Ishikawa (cell line): ENCODE measurements around the gene STXBP5.

Source experiments
- CEBPB ChIP-seq: IDR thresholded peaks from 2 replicates; pipeline ENCODE4 v1.6.1; 2012
- CREB1 ChIP-seq: IDR thresholded peaks from 2 replicates; pipeline ENCODE4 v1.6.1; 2012; ENCODE audit warnings: low read depth
- EGR1 ChIP-seq: IDR thresholded peaks from 2 replicates; pipeline ENCODE4 v1.6.1; 2012
- EP300 ChIP-seq: IDR thresholded peaks from 2 replicates; pipeline ENCODE4 v1.6.1; 2012; ENCODE audit warnings: borderline replicate concordance
- FOXM1 ChIP-seq: IDR thresholded peaks from 2 replicates; pipeline ENCODE4 v1.6.1; 2012; ENCODE audit warnings: low read depth, borderline replicate concordance
- NFIC ChIP-seq: IDR thresholded peaks from 2 replicates; pipeline ENCODE4 v1.6.1; 2012
- RAD21 ChIP-seq: IDR thresholded peaks from 2 replicates; pipeline ENCODE4 v1.6.1; 2012; ENCODE audit warnings: low read depth
- TAF1 ChIP-seq: IDR thresholded peaks from 2 replicates; pipeline ENCODE4 v1.6.1; 2012; ENCODE audit warnings: low read depth, mild to moderate bottlenecking
- TEAD4 ChIP-seq: IDR thresholded peaks from 2 replicates; pipeline ENCODE4 v1.6.1; 2012
- YY1 ChIP-seq: IDR thresholded peaks from 2 replicates; pipeline ENCODE4 v1.6.1; 2012; ENCODE audit warnings: low read depth
- TF ChIP-seq, protein P1 (sequence below): IDR thresholded peaks from 2 replicates; pipeline ENCODE4 v1.6.1; 2012
- TF ChIP-seq, protein P2 (sequence below): IDR thresholded peaks from 2 replicates; pipeline ENCODE4 v1.6.1; 2012; ENCODE audit warnings: low read depth, mild to moderate bottlenecking
- TF ChIP-seq, protein P3 (sequence below): IDR thresholded peaks from 2 replicates; pipeline ENCODE4 v1.6.1; 2012

GRCh38 chr6:147267658-147268057, 63.4 kb downstream of the STXBP5 start:
- TF ChIP-seq FOXM1 (no peak), RAD21 (no peak), TAF1 (no peak), EP300 (no peak), CREB1 (no peak), CEBPB (no peak), EGR1 (no peak), YY1 (no peak), TEAD4 (no peak), NFIC (no peak)
- TF ChIP-seq, protein P1, sequence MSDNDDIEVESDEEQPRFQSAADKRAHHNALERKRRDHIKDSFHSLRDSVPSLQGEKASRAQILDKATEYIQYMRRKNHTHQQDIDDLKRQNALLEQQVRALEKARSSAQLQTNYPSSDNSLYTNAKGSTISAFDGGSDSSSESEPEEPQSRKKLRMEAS = no peak
- TF ChIP-seq, protein P2, sequence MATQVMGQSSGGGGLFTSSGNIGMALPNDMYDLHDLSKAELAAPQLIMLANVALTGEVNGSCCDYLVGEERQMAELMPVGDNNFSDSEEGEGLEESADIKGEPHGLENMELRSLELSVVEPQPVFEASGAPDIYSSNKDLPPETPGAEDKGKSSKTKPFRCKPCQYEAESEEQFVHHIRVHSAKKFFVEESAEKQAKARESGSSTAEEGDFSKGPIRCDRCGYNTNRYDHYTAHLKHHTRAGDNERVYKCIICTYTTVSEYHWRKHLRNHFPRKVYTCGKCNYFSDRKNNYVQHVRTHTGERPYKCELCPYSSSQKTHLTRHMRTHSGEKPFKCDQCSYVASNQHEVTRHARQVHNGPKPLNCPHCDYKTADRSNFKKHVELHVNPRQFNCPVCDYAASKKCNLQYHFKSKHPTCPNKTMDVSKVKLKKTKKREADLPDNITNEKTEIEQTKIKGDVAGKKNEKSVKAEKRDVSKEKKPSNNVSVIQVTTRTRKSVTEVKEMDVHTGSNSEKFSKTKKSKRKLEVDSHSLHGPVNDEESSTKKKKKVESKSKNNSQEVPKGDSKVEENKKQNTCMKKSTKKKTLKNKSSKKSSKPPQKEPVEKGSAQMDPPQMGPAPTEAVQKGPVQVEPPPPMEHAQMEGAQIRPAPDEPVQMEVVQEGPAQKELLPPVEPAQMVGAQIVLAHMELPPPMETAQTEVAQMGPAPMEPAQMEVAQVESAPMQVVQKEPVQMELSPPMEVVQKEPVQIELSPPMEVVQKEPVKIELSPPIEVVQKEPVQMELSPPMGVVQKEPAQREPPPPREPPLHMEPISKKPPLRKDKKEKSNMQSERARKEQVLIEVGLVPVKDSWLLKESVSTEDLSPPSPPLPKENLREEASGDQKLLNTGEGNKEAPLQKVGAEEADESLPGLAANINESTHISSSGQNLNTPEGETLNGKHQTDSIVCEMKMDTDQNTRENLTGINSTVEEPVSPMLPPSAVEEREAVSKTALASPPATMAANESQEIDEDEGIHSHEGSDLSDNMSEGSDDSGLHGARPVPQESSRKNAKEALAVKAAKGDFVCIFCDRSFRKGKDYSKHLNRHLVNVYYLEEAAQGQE = no peak
- TF ChIP-seq, protein P3, sequence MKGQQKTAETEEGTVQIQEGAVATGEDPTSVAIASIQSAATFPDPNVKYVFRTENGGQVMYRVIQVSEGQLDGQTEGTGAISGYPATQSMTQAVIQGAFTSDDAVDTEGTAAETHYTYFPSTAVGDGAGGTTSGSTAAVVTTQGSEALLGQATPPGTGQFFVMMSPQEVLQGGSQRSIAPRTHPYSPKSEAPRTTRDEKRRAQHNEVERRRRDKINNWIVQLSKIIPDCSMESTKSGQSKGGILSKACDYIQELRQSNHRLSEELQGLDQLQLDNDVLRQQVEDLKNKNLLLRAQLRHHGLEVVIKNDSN = no peak
